GM10266 (cell line): ENCODE measurements around the gene ULK1.

Experiments
- DNase-seq: peaks from one replicate; pipeline ENCODE4 v3.0.0; 2012; ENCODE audit errors: extremely low spot score
- CTCF ChIP-seq: IDR thresholded peaks from 2 replicates; pipeline ENCODE4 v1.5.1; 2012; ENCODE audit warnings: mild to moderate bottlenecking, low read depth; ENCODE audit not compliant: control insufficient read depth, insufficient read depth; ENCODE audit errors: missing control alignments

The ULK1 gene

DNA sequence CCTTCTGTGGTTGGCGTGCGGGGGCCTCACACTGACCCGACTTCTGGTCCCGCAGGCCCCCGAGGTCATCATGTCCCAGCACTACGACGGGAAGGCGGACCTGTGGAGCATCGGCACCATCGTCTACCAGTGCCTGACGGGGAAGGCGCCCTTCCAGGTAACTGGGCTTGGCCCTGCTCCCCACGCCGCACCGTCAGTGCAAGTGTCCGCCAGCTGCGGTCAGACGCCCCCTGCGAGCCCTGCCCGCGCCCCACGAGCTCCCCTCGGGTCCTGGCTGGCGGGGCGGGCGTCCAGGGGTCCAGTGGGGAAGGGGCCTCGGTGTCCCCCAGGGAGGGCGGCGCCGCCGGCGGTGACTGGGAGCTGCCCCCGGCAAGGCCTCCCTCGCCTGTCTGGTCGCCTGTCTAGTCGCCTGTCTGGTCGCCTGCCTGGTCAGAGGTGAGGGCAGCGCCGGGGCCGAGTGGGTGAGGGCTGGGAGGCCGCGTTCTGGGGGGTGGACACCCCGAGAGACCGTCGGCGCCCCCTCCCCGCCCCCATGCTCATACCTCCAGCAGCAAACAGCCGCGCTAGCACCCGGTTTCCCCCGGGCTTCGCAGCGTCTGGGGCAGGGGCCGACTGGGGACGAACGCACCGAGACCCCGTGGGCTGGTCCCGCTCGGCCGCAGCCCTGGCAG lies 14.8 kb downstream of the ULK1 start:
- no peak for TF ChIP-seq CTCF
- no peak for DNase-seq

DNA sequence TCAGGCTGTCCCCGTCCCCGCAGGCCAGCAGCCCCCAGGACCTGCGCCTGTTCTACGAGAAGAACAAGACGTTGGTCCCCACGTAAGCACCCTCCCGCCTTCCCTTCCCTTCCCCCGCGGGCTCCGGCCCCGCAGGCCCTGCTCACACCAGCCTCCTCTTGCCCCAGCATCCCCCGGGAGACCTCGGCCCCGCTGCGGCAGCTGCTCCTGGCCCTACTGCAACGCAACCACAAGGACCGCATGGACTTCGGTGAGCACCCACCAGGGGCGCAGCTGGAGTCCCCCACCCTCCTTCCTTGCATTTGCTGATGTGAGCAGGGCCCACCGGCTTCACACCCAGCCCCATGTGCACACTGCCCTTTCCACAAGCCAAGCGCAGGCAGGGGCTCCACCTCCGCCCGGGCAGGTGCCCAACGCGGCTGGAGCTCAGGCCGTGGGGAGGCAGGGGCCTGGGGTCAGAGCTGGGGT lies 15.4 kb downstream of the ULK1 start:
- no peak for DNase-seq
- TF ChIP-seq CTCF: no peak

- no peak for DNase-seq
- TF ChIP-seq CTCF: no peak
Observed at GRCh38 chr12:131910302-131911027, 16.0 kb downstream of the ULK1 start.

- DNase-seq: no peak
- no peak for TF ChIP-seq CTCF
Observed at GRCh38 chr12:131911028-131911650, 16.7 kb downstream of the ULK1 start.

DNA sequence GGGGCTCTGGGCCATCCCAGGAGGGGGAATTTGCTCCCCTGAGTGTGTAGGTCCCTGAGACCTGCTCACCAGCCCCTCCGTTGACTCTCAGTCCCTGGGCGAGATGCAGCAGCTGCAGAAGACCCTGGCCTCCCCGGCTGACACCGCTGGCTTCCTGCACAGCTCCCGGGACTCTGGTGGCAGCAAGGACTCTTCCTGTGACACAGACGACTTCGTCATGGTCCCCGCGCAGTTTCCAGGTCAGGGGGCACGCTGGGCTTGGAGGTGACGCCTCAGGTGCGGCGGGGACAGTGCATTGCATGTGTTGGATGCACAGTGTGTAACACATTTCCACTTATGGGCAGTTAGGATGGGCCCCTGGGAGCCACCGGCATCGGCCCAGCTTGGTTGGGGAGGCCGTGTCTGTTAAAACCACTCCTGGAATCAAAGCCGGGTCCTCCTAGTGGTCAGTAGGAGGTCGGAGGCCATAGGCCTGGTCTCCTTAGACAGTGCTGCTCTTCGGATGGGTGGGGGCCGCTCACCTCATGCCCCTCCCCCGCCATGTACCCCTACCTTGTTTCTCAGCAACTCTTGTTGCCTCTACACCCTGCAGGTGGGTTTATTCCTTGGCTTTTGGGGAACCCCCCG lies 17.5 kb downstream of the ULK1 start:
- no peak for TF ChIP-seq CTCF
- DNase-seq: no peak

- DNase-seq: no peak
Observed at GRCh38 chr12:131912518-131913274, 18.3 kb downstream of the ULK1 start.

More at GRCh38 chr12:131912518-131913274, 18.3 kb downstream of the ULK1 start:
- TF ChIP-seq CTCF: no peak
